HPDE6-E6E7 (cell line): Measurements from ENCODE around the gene MRPS9.

Experiments
- DNase-seq: peaks from one replicate; pipeline ENCODE4 v3.0.0; 2011; ENCODE audit warnings: missing footprints; ENCODE audit errors: extremely low spot score

Gene MRPS9

DNA sequence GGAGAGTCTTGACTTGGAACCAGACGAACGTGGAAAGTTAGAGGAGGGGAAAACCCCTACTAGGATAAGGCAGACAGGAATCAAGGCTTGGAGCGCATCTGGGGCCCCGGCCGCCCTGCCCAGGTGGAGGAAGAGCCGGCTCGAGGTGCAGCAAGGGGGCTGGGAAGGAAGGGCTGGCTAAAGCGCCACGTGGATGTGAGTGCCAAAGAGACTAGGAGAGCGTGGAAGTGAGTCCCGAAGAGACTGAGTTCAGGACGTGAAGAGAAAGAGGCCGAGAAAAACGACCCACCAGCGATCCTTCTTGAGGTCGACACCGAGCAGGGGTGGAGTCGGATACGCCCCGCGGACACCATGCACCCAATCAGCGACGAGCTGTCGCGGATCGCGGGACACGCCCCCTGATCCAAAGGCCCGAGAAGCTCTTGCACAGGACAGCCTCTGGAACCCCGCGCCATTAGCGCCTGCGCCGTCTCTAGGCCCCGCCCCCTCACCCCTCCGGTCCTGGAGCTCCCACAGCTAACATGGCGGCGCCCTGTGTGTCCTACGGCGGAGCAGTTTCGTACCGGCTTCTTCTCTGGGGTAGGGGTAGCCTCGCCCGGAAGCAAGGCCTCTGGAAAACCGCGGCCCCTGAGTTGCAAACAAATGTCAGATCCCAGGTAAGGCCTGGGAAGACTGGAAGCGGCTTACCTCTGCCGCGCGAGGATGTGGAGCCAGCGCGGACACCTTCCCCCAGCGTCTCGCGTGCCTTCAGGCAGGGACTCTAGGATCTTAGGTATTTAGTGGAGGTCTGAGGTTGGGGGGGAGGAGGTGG, at the start of gene MRPS9:
Gene MRPS9 (plus strand): TSS at position 498 of the 811 bp plus-strand sequence. CDS start 24 bp downstream, at position 522.
- peak; percentile 97 for DNase-seq

DNA sequence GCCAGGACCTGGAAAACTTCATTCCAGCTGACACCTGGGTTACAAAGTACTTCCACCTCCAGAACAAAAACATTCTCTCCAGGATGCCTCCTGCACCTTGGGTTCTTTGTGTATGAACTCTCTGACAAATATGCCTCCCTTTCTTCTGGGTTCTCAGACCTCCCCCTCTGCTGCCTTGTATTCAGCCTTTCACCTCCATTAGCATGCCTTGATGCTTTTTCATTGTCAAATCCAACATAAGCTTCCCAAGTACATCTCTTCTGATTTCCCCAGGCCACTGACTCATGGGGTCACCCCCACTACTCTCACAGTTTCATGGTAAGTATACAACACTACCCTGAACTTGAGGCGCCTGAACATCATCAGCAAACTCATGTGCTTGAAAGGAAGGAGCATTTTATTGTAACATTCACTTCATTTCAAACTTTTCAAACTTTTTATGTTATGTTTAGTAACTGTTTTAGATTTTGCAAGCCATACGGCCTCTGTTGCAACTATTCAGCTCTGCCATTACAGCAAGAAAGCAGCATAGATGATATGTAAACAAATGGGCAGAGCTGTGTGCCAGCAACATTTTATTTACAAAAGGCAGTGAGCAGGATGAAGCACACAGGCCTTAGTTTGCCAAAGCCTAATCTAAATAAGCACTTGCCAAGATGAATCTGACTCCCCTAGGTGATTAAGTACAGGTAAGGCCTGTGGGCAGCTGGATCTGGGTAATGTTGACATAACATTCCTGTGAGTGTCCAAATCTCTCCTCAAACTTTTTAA, 32.5 kb upstream of the MRPS9 start:
- DNase-seq = no peak

DNA sequence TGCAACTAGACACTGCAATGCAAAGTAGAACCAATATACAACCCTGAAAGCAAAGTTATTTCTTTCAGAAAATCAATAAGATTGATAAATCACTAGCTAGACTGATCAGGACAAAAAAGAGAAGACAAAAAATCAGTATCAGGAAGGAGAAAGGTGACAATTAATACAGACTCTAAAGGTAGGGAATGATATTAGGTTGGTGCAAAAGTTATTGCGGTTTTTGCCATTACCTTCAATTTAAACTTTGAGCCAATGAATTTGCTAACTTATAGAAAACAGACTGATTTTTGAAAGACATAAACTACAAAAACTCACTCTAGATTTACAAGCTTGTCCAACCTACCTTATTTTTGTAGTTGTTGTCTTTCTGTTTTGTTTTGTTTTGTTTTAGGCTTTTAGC, 30.5 kb upstream of the MRPS9 start:
- no peak for DNase-seq

DNA sequence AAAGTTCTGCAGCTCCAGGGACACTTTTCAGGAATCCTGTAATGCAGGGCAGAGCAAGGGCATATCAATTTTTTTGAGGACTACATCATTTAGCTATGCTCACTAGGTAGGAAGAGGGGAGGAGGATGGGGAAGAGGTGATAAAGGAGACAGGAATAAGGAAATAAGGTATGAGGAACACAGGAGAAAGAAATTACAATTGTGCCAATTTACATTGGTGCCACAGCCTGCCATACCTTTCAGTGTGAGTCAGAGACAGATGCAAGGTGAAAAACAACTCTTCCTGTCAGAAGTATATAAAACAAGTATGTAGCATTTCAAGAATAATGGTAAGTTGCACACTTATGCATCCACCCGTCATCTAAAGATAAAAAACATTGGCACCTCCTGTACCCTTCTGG, 5.4 kb upstream of the MRPS9 start:
- DNase-seq = no peak

DNA sequence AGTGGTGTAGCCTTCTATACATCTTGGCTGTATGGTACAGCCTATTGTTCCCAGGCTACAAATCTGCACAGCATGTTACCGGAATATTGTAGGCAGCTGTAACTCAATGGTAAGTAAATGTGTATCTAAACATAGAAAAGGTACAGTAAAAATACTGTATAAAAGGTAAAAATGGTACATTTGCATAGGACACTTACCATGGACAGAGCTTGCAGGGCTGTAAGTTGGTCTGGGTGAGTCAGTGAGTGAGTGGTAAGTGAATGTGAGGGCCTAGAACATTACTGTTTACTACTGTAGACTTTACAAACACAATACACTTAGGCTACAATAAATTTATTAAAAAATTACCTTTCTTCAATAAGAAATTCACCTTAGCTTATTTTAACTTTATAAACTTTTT, 3.7 kb upstream of the MRPS9 start:
- no peak for DNase-seq

DNA sequence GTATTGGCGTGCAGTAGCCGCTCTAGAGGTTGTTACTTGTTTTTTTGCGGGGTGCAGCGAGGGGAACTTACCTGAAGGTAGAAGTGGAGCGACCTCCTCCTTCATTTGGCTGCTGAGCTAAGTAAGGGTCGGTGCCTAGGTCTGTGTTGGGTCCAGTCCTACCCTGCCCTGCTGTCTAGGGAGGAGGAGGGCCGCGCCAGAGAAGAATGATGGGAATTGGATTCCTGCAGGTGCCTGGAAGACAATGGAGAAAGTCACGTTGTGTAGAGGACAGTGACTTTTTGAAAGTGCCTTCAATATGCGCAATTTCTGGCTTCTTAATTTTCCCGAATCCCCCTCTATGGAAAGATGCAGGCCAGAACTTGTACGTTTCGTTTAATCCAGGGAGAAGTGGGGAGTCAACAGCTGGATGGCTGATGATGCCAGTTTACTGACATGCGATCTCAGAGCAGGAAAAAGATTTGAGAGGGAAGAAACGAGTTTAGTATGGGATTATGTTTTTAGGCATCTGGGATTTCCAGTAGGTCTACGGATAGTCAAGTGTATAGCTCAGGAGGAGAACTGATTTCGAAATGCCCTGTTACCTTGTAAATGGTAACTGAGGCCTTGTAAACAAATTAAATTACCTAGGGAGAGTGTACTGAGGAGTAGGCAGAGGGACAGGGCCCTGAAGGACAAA, 653 bp downstream of the MRPS9 start:
- no peak for DNase-seq

DNA sequence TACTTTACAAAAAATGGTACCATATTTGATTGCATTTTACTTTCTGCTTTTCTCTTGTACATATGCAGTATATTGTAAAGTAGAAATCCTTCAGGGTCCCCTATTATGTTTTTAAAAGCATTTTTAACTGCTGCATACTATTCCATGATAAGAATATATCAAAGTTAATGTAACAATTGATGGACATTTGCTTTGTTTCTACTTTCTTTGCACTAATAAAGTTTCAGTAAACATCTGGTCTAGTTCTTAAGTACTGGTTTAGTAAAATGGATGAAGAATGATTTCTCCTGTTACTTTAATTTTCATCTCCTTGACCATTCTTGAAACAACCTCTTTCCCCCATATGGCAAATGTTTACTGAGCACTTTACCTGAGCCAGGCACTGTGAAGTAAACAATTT, 1.7 kb downstream of the MRPS9 start:
- DNase-seq = no peak

DNA sequence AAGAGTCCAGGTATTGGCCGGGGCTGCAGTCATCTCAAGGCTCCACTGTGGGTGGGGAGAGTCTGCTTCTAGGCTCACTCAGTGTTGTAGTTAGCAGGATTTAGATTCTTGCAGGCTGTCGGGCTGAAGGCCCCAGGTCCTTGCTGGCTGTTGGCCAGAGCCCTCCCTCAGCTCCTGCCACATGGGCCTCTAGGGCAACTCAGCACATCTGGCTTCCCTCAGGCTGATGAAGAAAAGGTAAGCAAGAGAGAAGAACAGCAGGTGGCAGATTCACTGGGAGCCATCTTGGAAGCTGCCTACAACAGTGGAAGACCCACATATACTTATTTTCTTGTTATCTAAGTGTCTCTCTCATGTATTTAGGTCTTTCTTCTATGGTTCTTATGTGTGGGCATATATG, 4.3 kb downstream of the MRPS9 start:
- DNase-seq = no peak

DNA sequence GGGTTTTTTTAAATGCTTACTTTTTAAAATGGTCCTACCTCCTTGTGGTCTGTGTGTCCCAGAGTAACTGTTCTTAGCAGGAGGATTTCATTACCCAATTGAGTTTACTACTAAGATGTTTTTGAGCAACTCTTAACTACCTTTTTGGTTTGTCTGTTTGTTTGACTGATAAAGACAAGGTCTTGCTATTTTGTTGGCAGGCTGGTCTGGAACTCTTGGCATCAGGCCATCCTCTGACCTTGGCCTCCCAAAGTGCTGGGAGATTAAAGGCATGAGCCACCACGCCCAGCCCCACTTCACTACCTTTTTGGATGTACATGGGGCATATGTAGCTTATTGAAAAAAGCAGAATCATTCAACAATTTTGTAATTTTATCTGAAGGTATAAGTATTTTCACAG, 14.9 kb downstream of the MRPS9 start:
- no peak for DNase-seq

DNA sequence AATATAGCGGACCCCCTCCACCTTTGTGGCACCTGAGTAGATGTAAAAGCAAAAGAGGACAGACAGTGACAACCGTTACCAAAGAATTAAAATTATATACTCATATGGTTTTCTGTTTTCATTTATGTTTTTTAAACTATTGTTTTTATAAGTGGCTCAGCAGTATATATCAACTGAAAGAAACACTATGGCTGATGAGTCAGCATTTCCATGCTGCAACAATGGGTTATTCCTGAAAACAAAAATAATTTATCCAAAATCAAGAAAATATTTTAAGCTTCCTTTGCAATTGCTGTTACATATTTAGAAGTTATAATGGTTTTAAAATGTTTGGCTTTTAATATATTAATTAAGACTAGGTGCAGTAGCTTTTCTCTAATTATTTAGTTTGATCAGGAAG, 17.7 kb downstream of the MRPS9 start:
- DNase-seq = no peak

DNA sequence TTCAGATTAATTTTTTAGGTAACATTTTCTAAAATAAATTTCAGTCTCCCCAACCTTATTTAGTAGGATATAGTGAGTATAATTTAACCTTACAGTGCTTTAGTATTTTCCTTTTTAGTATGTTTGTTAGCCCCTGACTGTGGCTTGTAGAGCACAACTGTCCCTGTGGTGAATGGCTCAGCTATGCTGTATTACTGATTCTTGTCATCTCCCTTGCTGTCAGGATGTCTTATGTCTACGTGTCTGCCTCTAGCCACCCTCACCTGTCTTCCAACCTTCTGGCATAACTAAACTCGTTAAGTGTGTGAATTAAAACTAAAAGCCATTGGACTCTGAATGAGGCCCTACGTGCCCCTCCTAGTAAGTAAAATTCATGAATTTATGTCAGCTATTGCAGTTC, 18.4 kb downstream of the MRPS9 start:
- DNase-seq = no peak

DNA sequence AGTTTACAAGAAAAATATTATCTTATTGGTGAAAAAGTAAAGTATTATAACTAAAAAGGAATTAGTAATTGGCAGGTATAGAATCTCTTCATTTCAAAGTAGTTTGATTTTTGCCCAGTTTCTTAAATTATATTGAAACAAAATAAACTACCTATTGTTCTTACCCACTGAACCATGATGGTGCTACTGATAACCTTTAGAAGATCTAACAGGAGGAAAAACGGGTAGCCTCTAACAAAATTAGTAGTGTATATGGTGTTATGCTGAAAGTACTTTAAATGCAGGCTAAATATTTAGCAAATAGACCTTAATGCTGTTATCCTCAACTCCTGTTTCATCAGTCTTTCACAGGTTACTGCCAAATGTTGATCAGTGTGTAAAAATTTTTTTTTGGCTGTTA, 19.1 kb downstream of the MRPS9 start:
- DNase-seq = no peak

DNA sequence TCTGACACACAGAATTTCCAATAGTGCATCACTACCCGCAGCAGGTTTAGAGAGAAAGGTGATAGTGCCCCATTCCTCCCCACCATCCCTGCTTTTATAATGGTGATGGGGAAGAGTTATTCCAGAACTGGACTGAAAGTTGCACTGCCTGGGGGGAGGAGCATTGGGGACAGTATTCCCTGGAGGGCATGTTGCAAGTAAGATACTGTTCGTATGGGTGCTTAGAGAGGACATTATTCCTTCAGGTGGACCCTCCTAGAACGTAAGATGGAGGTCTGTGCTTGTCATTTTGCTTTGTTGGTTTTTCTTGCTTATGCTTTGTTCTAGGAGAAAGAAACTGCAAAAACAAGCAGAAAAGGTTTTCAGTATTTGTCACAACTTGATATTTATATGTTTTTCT, 23.7 kb downstream of the MRPS9 start:
- DNase-seq = no peak

DNA sequence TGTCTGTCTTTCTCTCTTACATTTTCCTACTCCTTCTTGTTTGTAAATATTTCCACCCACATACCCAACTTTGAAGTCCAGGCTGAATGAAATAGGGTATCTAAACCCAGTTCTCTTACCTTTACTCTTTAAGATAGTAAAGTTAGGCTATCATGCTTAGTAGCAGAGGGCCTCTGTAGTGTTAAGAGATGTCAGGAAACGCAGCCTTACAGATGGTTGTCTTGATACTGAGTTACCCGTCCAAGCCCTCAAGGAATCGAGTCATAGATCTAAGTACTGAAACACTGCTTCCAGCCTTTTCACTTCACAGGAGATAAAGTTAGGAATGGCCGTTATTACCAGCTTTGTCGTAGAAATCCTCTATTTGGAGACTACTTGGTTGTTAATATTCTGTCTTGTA, 24.3 kb downstream of the MRPS9 start:
- DNase-seq = no peak

DNA sequence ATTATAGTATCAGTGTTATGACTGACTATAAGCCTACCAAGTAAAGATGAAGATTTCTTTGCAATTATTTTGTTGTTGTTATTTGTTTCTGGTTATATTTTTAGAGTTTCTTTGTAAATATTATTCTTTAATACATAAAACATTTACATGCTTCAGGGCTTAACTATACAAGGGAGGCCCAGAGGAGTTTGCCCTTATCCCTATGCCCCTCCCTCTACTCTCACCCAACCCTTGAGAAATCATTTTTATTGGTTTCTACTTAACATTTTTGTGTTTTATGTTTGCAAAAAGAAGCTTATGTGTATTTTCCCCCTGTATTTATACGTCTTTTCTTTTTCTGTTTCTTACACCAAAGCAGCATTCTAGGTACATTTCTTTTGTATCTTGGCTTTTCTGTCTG, 30.5 kb downstream of the MRPS9 start:
- DNase-seq = no peak

DNA sequence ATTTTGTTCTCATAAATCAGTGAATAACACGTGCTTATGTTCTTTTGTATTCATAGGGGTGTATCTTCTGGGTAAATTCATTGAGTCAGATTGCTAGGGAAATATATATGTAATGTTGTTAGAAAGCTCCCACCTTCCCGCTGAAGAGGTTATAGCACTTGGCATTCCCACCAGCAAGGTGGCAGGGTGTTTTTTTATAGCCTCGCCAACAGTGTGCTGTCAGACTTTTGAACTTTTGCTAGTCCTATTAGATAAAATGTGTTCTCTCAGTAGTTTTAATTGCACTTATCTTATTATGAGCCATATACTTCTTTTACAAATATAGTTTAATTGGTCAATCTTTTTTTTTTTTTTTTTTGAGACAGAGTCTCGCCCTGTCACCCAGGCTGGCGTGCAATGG, 31.0 kb downstream of the MRPS9 start:
- DNase-seq = no peak

DNA sequence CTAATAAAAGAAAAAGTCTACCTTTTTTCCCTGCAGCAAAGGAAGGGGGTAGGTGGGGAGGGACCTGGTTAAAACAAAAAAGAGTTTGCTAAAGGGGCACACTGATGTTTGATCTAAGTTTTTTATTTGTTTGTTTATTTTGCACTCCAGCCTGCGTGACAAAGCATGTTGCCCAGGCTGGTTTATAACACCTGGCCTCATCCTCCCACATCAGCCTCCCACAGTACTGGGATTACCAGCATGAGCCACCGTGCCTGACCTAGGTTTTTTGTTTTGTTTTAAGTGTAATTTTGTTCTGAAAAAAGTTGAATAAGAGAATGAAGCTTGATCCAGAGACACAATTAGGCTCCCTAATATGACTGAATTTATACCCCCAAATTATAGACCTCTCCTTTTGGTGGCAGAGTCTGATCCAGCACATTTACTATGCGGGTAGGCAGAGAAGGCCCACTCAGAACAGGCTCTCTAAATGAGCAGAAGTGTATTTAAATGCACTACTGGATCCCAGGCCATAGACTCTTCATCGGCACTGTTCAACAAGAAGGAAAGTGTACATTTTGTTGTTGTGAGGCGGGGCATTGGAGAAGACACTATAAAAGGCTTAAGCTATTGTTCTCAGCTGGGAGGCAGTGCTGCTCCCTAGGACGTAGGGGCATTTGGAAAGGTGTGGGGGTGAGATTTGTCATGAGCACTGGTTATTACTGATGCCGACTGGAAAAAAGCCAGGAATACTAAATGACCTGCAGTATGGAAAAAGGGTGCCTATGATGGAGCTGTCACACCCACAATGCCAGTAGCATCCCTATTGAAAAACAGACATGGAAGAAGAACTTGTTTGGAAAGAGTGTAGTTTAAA, 32.4 kb downstream of the MRPS9 start:
- DNase-seq = no peak

DNA sequence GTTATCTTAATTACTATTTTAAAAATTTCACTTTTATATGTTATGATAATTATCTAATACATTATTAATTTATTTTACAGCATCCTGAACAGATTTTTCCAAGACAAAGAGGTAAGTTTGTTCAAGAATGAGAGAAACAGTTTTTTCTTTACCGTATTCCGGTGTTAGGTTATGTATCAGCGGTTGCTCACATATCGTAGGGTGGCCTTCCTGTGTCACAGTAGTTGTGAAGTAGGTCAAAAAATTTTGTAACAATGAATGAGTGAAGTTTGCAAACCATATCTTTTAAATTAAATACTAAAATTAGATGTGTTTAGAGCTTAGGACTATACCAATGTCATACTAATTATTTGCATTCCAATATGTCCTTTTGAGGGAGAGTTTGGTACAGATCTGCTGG, 33.5 kb downstream of the MRPS9 start:
- DNase-seq = no peak

DNA sequence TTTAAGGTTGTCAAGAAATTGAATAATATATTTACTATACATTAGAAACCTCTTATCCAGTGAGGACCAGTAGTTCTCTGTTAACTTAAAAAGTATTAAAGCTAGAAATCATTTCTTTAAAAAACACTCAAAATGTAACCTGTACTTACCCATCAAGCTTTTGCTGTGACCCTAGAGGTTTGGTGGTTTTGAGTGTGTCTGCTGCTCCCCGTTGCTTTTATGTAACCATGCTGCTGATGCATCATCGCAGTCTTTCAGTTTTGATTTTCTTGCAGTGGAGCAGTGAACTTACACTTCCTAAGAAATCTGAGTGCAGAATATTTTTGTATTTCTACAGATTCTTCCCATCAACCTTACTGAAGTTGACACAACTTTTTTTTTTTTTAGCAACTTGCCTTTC, 34.2 kb downstream of the MRPS9 start:
- no peak for DNase-seq

DNA sequence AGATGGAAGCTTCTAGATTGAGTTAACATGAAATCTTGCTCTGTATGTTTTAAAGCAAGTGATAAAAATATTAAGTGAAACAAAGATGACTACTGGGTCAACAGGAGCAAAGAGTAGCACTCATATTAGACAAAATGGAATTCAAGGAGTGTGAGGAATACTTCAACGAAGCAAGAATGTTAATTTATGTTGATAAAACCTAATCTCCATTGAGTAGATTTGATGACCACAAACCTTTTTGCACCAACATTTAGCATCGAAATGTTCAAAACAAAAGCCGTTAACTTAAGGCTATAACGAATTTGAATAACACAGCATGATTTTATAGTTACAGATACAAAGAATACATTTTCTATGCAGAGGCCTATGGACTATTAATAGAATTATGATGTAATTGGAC, 35.7 kb downstream of the MRPS9 start:
- DNase-seq = no peak

DNA sequence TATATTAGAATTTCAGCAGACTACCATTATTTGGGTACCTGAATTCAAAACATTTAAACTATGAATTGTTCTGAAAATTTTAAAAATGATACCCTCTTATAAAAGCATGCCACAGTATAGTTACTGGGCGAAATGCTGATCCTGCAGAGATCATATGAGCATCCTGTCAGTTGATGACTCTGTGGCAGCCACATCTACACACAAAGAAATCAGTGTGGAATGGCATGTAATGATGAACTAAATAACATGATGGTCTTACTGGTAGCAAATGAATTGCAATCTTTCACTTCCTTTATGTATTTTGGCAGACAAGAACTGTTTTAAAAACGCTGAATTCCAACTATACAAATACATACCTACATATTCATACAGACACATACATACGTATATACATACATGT, 38.3 kb downstream of the MRPS9 start:
- DNase-seq = no peak
